Ovary (tissue), 9 donors: Measurements from ENCODE around the gene CLDN24. TPM values are rescaled to one million over a fixed set of nuclear protein-coding genes. Genes with fewer than 3 reads are reported as not detected.

Source experiments
- DNase-seq, 5 donors: peaks; one replicate each; pipeline ENCODE4 v3.0.0-alpha.2; 2019 to 2020
- H3K27ac ChIP-seq, 2 donors: fragments of 200-600 bp; one replicate each; pipeline versions ENCODE4 v1.5.1 to v1.8.0; 2019 to 2022
- H3K27me3 ChIP-seq: fragments of 200-600 bp; one replicate; pipeline ENCODE4 v1.8.0; 2022
- H3K36me3 ChIP-seq: fragments of 200-600 bp; sonication (generic); one replicate; pipeline ENCODE4 v1.5.1; 2019
- H3K4me1 ChIP-seq: one replicate; pipeline ENCODE4 v1.8.1; 2013; ENCODE audit warnings: mild to moderate bottlenecking, moderate library complexity; ENCODE audit not compliant: insufficient read depth
- H3K4me3 ChIP-seq: fragments of 200-600 bp; sonication (generic); one replicate; pipeline ENCODE4 v1.5.1; 2017
- H3K9me3 ChIP-seq, 2 donors: fragments of 200-600 bp in 1 of 2; sonication (generic) in 1 of 2; one replicate each; pipeline versions ENCODE4 v1.5.1 to v1.8.1; 2013 to 2019; ENCODE audit warnings: mild to moderate bottlenecking in 1 of 2, moderate library complexity in 1 of 2
- EP300 ChIP-seq: sonication (generic); formaldehyde crosslinking; IDR thresholded peaks from one replicate; pipeline ENCODE4 v1.6.1; 2017; ENCODE audit warnings: antibody characterized with exemption
- POLR2A ChIP-seq: fragments of 450-650 bp; IDR thresholded peaks from one replicate; pipeline ENCODE4 v1.6.1; 2017; ENCODE audit warnings: antibody characterized with exemption, mild to moderate bottlenecking, moderate library complexity
- WGBS, 3 donors: extraction: QIAGEN DNeasy Blood & Tissue Kit in 1 of 3; methylation state at CpG; one replicate each; pipeline versions ENCODE4 v1.1.5 to v1.1.7; 2013 to 2017; 5-methylcytosine and 5-hydroxymethylcytosine counted together
- intact Hi-C, 4 donors: fragments of 100-400 bp; cut with DNase I; formaldehyde crosslinking; loops; one replicate each; pipeline versions ENCODE4 v1.11.0 to v1.15.1; 2022 to 2023
- polyA plus RNA-seq, 2 donors: library from polyadenylated mRNA; stranded (reverse); fragments of 200-250 nt in 1 of 2; fragments of 350-450 nt in 1 of 2; fragmentation: Illumina TruSeq in 1 of 2; extraction: RNeasy Lipid Tissue Mini Kit (QIAGEN cat#74804) in 1 of 2; gene quantifications; one replicate each; pipeline ENCODE4 v1.2.3, GENCODE V29; 2013 to 2014
- total RNA-seq, 7 donors: library from RNA; depleted of rRNA in 2 of 7; stranded (reverse); fragments of >200 nt in 2 of 7; fragmentation: NEBNext Ultra II Directional in 3 of 7; extraction: Animal tissue kit (Norgen Biotek cat#: 25700) in 3 of 7; gene quantifications; one replicate each; pipeline versions ENCODE4 v1.1.0 to v1.2.4, GENCODE V29; 2016 to 2023
- TF ChIP-seq, protein P1 (sequence below), 3 donors: fragments of 450-650 bp in 2 of 3; fragments of 200-600 bp in 1 of 3; IDR thresholded peaks; one replicate each; pipeline versions ENCODE4 v1.5.1 to v1.8.0; 2016 to 2022; ENCODE audit warnings: antibody characterized with exemption in 3 of 3, mild to moderate bottlenecking in 1 of 3
- donor health status: DM: no; HTN: no; CAD: no; lungs with moderate emphysema.
- donor health status: DM: no; HTN: no; CAD: no.
- donor health status: Bipolar disorder and iron deficiency.
- donor health status: DM: yes; HTN: yes; CAD: no.
- donor health status: DM: no; HTN: no; CAD: no.
- donor health status: DM: yes; HTN: yes; CAD: no.

Gene CLDN24
- total and polyA plus RNA-seq, 9 donors = not detected

DNA sequence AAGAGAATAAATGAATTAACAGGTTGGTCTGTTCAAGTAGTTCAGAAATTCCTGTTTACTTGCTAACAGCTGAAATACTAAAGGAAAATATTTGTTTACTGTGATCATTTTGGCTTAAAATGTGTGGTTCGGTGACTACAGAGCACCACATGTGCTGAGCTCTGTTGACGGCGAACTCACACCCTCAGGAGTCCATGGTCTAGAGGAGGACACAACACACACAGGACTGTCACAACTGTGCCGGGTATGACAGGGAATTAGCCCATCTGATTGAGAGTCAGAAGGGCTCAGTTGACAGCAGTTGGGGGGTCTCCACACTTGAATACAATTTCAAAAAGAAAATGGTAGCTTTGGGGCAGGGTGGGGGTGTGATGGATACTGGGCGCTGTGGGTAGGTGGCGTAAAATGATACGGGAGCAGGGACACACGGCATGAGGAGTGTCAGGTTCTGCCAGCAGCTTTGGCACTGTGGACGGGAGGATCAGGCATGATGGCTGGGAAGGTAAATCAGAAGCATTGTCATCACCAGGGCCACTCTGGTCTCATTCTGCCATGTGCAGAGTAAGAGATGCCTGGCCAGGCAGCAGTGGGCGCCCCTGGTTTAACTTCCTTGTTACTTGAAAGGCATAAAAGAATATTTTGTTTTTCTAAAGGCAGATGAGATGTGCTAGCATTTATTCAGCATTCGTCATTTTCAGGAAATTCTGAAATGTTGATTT, 35.5 kb downstream of the CLDN24 start:
- TF ChIP-seq, protein P1, sequence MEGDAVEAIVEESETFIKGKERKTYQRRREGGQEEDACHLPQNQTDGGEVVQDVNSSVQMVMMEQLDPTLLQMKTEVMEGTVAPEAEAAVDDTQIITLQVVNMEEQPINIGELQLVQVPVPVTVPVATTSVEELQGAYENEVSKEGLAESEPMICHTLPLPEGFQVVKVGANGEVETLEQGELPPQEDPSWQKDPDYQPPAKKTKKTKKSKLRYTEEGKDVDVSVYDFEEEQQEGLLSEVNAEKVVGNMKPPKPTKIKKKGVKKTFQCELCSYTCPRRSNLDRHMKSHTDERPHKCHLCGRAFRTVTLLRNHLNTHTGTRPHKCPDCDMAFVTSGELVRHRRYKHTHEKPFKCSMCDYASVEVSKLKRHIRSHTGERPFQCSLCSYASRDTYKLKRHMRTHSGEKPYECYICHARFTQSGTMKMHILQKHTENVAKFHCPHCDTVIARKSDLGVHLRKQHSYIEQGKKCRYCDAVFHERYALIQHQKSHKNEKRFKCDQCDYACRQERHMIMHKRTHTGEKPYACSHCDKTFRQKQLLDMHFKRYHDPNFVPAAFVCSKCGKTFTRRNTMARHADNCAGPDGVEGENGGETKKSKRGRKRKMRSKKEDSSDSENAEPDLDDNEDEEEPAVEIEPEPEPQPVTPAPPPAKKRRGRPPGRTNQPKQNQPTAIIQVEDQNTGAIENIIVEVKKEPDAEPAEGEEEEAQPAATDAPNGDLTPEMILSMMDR (IDR thresholded peaks at IDR 0.05) = no peak
- TF ChIP-seq POLR2A (no peak), EP300 (no peak)
- Histone ChIP-seq H3K9me3 (no peaks in the 10 kb centered on the region), H3K27ac (no peak overlapping the region), H3K36me3 (no peaks in the 10 kb centered on the region), H3K27me3 (no peaks in the 10 kb centered on the region), H3K4me3 (no peak overlapping the region), H3K4me1 (no peaks in the 10 kb centered on the region)
- no peak for DNase-seq
- WGBS, 3 donors = 96 to 98% (median 97%) methylated on average over 11 of the region's 11 CpGs
- intact Hi-C loops = no loop called here

DNA sequence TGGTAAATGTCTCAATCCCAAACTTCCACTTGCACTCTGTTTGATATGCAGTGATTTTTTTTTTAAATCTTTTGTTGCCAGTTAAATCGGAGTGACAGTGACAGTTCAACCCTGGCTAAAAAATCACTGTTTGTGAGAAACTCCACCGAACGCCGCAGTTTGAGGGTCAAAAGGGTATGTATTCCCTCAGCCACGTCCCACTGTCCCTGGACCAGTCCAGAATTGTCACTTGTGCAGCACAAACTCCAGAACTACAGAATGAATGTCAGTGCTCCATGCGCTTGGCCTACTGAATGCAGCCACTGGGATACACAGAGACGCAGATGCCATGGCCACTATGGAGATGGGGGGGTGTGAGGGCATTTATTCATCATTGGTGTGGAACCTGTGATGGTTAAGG, 36.3 kb downstream of the CLDN24 start:
- no peaks in the 10 kb centered on the region for H3K9me3 ChIP-seq
- no peaks in the 10 kb centered on the region for H3K27me3 ChIP-seq
- H3K27ac ChIP-seq = no peak overlapping the region
- no peak for TF ChIP-seq EP300
- TF ChIP-seq POLR2A = no peak
- TF ChIP-seq, protein P1 (IDR thresholded peaks at IDR 0.05) = no peak
- no peak for DNase-seq
- no peak overlapping the region for H3K4me3 ChIP-seq
- intact Hi-C loops = no loop called here
- H3K36me3 ChIP-seq = no peaks in the 10 kb centered on the region
- WGBS, 3 donors = 93 to 97% (median 96%) methylated on average over 7 of the region's 7 CpGs
- H3K4me1 ChIP-seq = no peaks in the 10 kb centered on the region

DNA sequence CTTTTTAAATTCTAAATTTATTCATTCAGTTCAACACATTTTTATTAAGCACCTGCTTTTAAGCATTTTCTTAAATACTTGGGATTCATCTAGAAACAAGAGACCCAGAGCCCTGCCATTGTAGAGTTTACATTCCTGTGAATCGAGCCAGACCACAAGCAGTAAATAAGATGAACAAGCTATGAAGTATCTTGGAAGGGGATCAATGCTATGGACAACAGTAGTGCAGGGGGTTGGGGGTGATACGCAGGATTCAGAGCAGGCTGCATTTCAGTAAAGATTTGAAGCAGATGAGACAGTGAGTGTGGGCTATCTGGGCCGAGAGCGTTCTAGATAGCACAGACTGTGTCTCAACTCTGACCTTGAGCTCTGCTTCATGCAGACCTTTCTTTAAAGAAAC, 37.3 kb downstream of the CLDN24 start:
- H3K4me3 ChIP-seq = no peak overlapping the region
- 11 to 31% (median 13%) methylated on average over 4 of the region's 4 CpGs for WGBS, 3 donors
- H3K27ac ChIP-seq = no peak overlapping the region
- H3K4me1 ChIP-seq = no peaks in the 10 kb centered on the region
- no peak for TF ChIP-seq POLR2A
- no peak for TF ChIP-seq EP300
- TF ChIP-seq, protein P1 (IDR thresholded peaks at IDR 0.05) = no peak
- no peak for DNase-seq
- intact Hi-C loops = no loop called here
- no peaks in the 10 kb centered on the region for H3K9me3 ChIP-seq
- H3K36me3 ChIP-seq = no peaks in the 10 kb centered on the region
- no peaks in the 10 kb centered on the region for H3K27me3 ChIP-seq

DNA sequence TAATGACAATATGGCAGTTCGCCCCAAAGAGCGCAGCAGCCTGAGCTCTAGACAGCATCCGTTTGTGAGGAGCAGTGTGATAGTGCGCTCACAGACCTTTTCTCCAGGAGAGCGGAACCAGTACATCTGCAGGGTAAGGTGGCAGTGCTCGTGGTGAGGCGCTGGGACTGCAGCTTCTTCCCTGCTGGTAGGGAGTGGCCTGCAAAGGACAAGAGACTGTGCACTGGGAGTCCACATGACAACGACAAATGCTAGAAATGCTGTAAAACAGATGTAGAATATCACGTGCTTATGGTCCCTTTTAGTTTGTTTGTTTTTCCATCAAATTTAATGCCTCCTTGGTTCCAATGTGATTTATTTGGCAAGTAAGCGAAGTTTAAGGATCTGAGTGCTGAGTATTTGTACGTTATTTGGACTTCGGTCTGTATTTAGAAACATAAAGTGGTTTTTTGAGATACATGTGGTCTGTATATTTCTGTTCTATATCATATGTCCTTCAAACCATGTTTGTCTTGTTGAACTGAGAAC, 37.9 kb downstream of the CLDN24 start:
- TF ChIP-seq EP300 (no peak), POLR2A (no peak)
- TF ChIP-seq, protein P1 (IDR thresholded peaks at IDR 0.05) = no peak
- no peaks in the 10 kb centered on the region for H3K36me3 ChIP-seq
- no peaks in the 10 kb centered on the region for H3K27me3 ChIP-seq
- no peak overlapping the region for H3K4me3 ChIP-seq
- 86 to 87% (median 87%) methylated on average over 12 of the region's 12 CpGs for WGBS, 3 donors
- H3K9me3 ChIP-seq = no peaks in the 10 kb centered on the region
- no peak overlapping the region for H3K27ac ChIP-seq
- H3K4me1 ChIP-seq = no peaks in the 10 kb centered on the region
- intact Hi-C loops = no loop called here
- DNase-seq = no peak
